DOHH2 (cell line): Measurements from ENCODE around the gene IRF2BP2.

Experiments
- EZH2phosphoT487 ChIP-seq: fragments of 200-600 bp; sonication (generic); IDR thresholded peaks from 2 replicates; pipeline ENCODE4 v1.6.1; 2017; ENCODE audit warnings: borderline replicate concordance, mild to moderate bottlenecking, antibody characterized with exemption, low read length, moderate library complexity, mixed read lengths
- TF ChIP-seq, protein P1 (sequence below): fragments of 200-600 bp; sonication (generic); IDR thresholded peaks from one replicate; pipeline ENCODE4 v1.5.1; 2014; ENCODE audit warnings: antibody characterized with exemption, mild to moderate bottlenecking, low read depth, low read length; ENCODE audit not compliant: poor library complexity, severe bottlenecking

DNA sequence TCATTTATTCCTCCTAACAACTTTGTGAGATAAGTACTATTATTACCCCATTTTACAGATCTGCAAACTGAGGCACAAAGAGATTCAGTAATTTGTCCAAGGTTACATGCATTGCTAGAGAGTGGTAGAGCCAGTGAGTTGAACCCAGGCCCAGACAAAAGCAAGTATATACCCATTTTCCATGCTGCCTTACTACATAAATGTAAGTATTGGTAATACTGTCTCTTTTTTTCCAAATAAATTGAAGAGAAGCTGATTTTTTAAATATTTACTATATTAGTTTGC is 33.8 kb upstream of the IRF2BP2 start:
- TF ChIP-seq, protein P1, sequence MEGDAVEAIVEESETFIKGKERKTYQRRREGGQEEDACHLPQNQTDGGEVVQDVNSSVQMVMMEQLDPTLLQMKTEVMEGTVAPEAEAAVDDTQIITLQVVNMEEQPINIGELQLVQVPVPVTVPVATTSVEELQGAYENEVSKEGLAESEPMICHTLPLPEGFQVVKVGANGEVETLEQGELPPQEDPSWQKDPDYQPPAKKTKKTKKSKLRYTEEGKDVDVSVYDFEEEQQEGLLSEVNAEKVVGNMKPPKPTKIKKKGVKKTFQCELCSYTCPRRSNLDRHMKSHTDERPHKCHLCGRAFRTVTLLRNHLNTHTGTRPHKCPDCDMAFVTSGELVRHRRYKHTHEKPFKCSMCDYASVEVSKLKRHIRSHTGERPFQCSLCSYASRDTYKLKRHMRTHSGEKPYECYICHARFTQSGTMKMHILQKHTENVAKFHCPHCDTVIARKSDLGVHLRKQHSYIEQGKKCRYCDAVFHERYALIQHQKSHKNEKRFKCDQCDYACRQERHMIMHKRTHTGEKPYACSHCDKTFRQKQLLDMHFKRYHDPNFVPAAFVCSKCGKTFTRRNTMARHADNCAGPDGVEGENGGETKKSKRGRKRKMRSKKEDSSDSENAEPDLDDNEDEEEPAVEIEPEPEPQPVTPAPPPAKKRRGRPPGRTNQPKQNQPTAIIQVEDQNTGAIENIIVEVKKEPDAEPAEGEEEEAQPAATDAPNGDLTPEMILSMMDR: no peak
- TF ChIP-seq EZH2phosphoT487: no peak
